NCI-H2107 treated with DMSO at 0.1 percent for 48 hours (cell line): ENCODE results near the gene NCKAP5L.
"Not testable (repeated sequence)": the region's sequence is repeated elsewhere in the genome, so short reads cannot be mapped to it uniquely, and the experiment has no call there.

Experiments
- DNase-seq: peaks from one replicate; lab custom pipeline; 2025; ENCODE audit not compliant: unreplicated experiment; lab: John Stamatoyannopoulos, UW

The NCKAP5L gene

GRCh38 chr12:49865109-49865781, 37.0 kb upstream of the NCKAP5L start:
- no peak for DNase-seq

- no peak for DNase-seq
Measured at GRCh38 chr12:49864798-49865090, 36.5 kb upstream of the NCKAP5L start.

GRCh38 chr12:49863946-49864797, 36.0 kb upstream of the NCKAP5L start:
- DNase-seq: no peak

- DNase-seq: not testable (repeated sequence)
Measured at GRCh38 chr12:49860921-49861320, 32.7 kb upstream of the NCKAP5L start.

GRCh38 chr12:49855890-49856289, 27.7 kb upstream of the NCKAP5L start:
- not testable (repeated sequence) for DNase-seq

GRCh38 chr12:49854976-49855375, 26.8 kb upstream of the NCKAP5L start:
- DNase-seq: no peak

- DNase-seq: no peak
Measured at GRCh38 chr12:49853671-49854070, 25.5 kb upstream of the NCKAP5L start.

GRCh38 chr12:49847161-49847560, 18.9 kb upstream of the NCKAP5L start:
- DNase-seq: no peak

- no peak for DNase-seq
Measured at GRCh38 chr12:49846032-49846431, 17.8 kb upstream of the NCKAP5L start.

GRCh38 chr12:49843876-49844437, 15.7 kb upstream of the NCKAP5L start:
- no peak for DNase-seq

GRCh38 chr12:49843411-49843810, 15.2 kb upstream of the NCKAP5L start:
- DNase-seq: no peak

- DNase-seq: peak; percentile 91
Measured at GRCh38 chr12:49842519-49843352, 14.5 kb upstream of the NCKAP5L start, which contains the start of gene BCDIN3D. Gene BCDIN3D (minus strand): TSS chr12:49843106. CDS start chr12:49843087, 19 bp downstream.

- DNase-seq: peak; percentile 57
Measured at GRCh38 chr12:49838973-49839633, 10.9 kb upstream of the NCKAP5L start.

- DNase-seq: no peak
Measured at GRCh38 chr12:49832836-49833421, 4.7 kb upstream of the NCKAP5L start.

GRCh38 chr12:49831717-49832116, 3.5 kb upstream of the NCKAP5L start:
- no peak for DNase-seq

GRCh38 chr12:49827401-49828099, 663 bp downstream of the NCKAP5L start:
- no peak for DNase-seq

- DNase-seq: no peak
Measured at GRCh38 chr12:49827051-49827400, 1.2 kb downstream of the NCKAP5L start.

GRCh38 chr12:49825971-49826421, 2.2 kb downstream of the NCKAP5L start:
- DNase-seq: no peak

GRCh38 chr12:49825360-49825970, 2.7 kb downstream of the NCKAP5L start:
- DNase-seq: no peak
